Measurements from ENCODE around the gene POLR2M.

POLR2M gene

DNA sequence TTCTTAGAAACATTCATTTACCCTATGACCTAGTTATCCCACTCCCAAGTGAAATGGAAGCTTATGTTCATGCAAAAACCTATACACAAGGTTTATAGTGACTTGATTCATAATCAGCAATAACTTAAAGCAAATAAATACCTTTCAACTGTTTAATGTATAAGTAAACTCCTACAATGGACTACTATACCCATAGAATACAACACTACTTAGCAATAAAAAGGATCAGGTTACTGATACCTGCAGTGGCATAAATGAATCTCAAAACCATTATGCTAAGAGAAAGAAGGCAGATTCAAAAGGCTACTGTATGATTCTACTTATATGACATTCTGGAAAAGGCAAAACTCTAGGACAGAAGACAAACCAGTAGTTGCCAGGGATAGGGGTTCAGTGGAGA is 8.3 kb upstream of the POLR2M start:
- TF ChIP-seq, protein P1, sequence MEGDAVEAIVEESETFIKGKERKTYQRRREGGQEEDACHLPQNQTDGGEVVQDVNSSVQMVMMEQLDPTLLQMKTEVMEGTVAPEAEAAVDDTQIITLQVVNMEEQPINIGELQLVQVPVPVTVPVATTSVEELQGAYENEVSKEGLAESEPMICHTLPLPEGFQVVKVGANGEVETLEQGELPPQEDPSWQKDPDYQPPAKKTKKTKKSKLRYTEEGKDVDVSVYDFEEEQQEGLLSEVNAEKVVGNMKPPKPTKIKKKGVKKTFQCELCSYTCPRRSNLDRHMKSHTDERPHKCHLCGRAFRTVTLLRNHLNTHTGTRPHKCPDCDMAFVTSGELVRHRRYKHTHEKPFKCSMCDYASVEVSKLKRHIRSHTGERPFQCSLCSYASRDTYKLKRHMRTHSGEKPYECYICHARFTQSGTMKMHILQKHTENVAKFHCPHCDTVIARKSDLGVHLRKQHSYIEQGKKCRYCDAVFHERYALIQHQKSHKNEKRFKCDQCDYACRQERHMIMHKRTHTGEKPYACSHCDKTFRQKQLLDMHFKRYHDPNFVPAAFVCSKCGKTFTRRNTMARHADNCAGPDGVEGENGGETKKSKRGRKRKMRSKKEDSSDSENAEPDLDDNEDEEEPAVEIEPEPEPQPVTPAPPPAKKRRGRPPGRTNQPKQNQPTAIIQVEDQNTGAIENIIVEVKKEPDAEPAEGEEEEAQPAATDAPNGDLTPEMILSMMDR (IDR thresholded peaks at IDR 0.05; ENCODE audit: low read length, missing control alignments), result no peak
- no peak overlapping the region for H3K4me3 ChIP-seq (replicated peaks; ENCODE audit: low read depth, low read length)
- no peak for DNase-seq (ENCODE audit: low read depth)

- no peak for DNase-seq (ENCODE audit: low read depth)
Measured at GRCh38 chr15:57698991-57699390, 7.5 kb upstream of the POLR2M start.

GRCh38 chr15:57703387-57703786 is 3.1 kb upstream of the POLR2M start:
- no peak for DNase-seq (ENCODE audit: low read depth)
- H3K4me3 ChIP-seq (replicated peaks; ENCODE audit: low read depth, low read length), result no peak overlapping the region
- TF ChIP-seq, protein P1 (IDR thresholded peaks at IDR 0.05; ENCODE audit: low read length, missing control alignments), result no peak

More at GRCh38 chr15:57698991-57699390, 7.5 kb upstream of the POLR2M start:
- no peak overlapping the region for H3K4me3 ChIP-seq (replicated peaks; ENCODE audit: low read depth, low read length)
- TF ChIP-seq, protein P1 (IDR thresholded peaks at IDR 0.05; ENCODE audit: low read length, missing control alignments), result no peak

DNA sequence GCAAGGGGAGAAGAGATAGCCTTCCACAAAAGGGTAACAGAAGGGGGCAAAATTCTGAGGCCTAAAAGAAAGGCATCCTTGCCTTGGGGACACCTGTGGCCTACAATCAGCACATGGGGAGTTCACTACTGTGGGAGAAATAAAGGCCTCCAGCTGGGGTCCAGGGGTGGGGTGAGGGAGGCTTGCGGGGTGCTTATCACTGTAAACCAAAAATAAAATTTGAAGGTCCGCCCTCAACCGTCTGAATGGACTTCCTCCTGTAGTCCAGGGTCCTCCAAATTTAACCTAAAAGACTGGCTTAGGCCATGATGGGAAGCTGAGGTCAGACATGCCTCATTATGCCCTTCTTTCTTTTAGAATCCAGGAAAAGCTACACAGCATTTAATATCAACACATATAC is 2.1 kb upstream of the POLR2M start:
- DNase-seq (ENCODE audit: low read depth), result no peak
- no peak overlapping the region for H3K4me3 ChIP-seq (replicated peaks; ENCODE audit: low read depth, low read length)
- TF ChIP-seq, protein P1 (IDR thresholded peaks at IDR 0.05; ENCODE audit: low read length, missing control alignments), result no peak

DNA sequence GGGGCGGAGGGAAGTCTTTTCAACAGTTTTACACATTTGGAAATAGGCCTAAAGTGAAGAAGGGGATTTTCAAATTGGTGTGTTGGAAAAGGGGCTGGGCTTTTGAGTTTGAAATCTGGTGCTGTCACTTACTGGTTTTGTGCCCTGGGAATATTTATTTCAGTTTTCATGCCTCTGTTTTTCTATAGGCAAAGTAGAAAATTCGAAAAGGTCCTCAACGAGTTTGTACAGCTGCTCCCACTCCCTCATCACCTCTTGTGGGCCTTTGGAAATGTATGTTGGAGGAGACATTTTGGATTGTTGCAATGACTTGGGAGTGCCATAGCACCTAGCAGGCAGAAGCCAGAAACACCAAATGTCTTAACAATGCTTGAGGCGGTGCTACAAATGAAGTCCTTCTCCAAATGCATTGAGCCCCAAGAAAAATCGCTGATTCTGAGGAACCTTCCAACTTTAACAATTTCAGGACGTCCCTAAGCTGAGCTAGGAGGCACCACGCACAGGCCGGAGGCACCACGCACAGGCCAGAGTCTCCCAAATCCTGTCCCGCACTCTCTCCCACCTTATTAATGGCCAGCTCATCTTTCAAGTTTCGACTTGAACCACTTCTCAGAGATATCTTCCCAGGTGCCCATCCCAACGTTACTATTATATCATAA is 639 bp upstream of the POLR2M start:
- no peak for DNase-seq (ENCODE audit: low read depth)
- H3K4me3 ChIP-seq (replicated peaks; ENCODE audit: low read depth, low read length), result peak overlapping the region; percentile 98
- TF ChIP-seq, protein P1 (IDR thresholded peaks at IDR 0.05; ENCODE audit: low read length, missing control alignments), result no peak

DNA sequence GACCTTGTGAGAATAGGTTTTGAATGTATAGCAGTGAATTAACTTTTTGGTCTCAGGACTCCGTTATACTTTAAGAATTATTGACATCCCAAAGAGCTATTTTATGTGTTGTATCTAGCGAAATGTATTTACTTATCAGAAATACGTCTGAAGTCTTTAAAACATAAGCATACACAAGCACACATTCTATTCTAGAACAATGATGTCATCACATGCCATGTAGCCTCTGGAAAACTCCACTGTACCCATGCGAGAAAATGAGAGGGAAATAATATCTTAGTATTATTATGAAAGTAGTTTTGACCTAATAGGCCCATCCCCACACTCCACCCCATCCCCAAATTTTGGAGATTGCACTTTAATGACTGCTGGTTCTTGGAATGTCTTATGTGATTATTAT is 1.5 kb downstream of the POLR2M start:
- peak overlapping the region; percentile 98 for H3K4me3 ChIP-seq (replicated peaks; ENCODE audit: low read depth, low read length)
- DNase-seq (ENCODE audit: low read depth), result peak; percentile 53
- TF ChIP-seq, protein P1 (IDR thresholded peaks at IDR 0.05; ENCODE audit: low read length, missing control alignments), result no peak

DNA sequence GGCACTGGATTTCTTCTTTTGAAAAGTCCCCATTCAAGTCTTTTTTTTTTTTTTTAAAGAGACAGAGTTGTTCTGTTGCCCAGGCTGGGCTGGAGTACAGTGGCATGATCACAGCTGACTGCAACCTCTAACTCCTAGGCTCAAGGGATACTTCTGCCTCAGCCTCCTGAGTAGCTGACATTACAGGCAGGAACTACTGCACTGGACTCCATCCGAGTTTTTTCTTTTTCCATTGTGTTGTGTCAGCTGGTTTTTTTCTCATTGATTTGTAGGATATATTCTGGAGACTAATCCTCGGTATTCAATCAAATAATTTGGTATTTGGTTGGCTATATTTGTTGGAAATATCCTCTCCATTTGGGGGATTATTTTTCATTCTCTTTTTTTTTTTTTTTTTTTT is 11.8 kb downstream of the POLR2M start:
- no peak overlapping the region for H3K4me3 ChIP-seq (replicated peaks; ENCODE audit: low read depth, low read length)
- TF ChIP-seq, protein P1 (IDR thresholded peaks at IDR 0.05; ENCODE audit: low read length, missing control alignments), result no peak
- DNase-seq (ENCODE audit: low read depth), result no peak
